Activated gamma-delta T cell (primary cell): ENCODE measurements around the gene TTC28.
"Not testable (repeated sequence)": the region's sequence is repeated elsewhere in the genome, so short reads cannot be mapped to it uniquely, and the experiment has no call there.

Source experiments
- DNase-seq: peaks from one replicate; lab custom pipeline; 2025; lab: John Stamatoyannopoulos, UW

TTC28 gene

DNA sequence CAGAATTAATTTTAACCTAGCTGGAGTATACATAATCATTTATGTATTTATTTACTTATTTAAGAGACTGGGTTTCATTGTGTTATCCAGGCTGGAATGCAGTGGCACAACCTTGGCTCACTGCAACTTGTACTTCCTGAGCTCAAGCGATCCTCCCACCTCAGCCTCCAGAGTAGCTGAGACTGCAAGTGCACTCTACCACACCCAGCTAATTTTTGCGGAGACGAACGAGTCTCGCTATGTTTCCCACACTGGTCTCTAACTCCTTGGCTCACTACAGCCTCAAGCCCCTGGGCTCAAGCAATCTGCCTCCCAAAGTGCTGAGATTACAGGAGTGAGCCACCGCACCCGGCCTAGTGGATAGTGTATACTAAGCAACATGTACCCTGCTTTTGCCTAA is 1.5 kb downstream of the TTC28 start:
- DNase-seq, result not testable (repeated sequence)

- DNase-seq, result no peak
These were observed 5.5 kb downstream of the TTC28 start for GRCh38 chr22:28674121-28674563.

DNA sequence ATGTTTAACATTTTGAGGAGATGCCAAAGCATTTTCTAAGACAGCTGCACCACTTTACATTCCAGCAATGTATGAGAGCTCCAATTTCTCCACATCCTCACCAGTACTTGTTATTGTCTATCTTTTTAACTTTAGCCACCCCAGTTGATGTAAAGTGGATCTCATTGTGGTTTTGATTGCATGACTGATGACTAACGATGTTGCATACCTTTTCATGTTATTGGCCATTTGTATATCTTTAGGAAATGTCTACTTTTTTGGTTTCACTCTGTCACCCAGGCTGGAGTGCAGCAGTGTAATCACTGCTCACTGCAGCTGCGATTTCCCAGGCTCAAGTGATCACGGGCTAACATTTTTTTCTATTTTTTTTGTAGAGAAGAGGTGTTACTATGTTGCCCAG is 8.9 kb downstream of the TTC28 start:
- DNase-seq, result no peak

- no peak for DNase-seq
These were observed 9.5 kb downstream of the TTC28 start for GRCh38 chr22:28670161-28670560.

DNA sequence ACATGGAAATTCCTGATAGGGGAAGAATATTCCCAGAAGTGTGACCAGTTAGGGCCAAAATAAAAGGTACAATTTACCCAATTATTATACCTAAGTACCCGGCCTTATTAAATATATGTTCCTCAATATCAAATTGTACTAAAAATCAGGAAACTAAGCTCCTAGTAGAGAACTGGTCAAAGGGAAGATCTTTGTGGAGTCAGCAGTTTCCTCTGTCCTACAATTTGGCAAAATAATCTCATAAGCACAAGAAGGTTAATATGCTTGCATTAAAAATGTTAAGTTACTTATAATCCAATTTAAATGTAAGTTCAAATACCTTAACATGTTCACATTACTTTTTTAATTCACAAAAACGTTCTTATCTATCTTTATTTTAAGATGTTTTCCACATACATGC is 10.3 kb downstream of the TTC28 start:
- no peak for DNase-seq

DNA sequence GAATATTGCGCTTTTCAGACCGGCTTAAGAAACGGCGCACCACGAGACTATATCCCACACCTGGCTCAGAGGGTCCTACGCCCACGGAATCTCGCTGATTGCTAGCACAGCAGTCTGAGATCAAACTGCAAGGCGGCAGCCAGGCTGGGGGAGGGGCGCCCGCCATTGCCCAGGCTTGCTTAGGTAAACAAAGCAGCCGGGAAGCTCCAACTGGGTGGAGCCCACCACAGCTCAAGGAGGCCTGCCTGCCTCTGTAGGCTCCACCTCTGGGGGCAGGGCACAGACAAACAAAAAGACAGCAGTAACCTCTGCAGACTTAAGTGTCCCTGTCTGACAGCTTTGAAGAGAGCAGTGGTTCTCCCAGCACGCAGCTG is 16.1 kb downstream of the TTC28 start:
- DNase-seq, result not testable (repeated sequence)

GRCh38 chr22:28658448-28658847 is 21.2 kb downstream of the TTC28 start:
- DNase-seq, result no peak

DNA sequence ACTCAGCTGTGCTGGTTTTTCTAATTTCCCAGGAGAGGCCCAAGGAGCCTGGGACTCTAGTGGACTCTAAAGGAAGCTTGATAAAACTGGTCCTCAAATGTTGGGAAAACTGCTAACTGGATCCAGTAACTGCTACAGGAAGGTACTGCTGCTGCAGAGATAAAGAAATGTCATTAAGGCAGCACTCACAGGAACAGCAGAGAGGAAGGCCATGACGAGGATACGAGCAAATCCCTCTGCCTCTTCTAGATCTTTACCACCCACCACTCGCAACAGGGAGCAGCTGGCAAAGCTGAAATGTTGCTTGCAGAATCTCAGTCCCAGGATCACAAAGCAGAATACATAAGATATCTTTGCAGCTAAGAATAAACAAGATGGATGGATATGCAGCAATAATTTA is 23.5 kb downstream of the TTC28 start:
- DNase-seq, result no peak

DNA sequence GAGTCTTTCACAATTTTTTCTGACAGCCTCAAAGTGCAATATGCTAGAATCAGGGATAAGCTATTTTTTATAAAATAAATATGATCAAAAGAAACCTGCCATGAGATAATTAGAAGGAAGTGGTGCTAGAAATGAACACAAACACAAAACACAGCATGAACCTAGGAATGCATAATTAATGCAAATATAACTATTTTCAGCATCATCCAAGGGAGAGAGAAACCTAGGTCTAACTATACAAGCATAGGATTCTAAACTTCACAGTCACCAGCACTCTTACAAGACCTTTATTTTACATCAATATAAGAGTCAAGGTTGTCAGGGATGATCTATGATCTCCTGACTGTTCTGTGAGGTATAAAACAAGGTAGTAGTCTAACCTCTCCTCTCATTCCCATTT is 29.2 kb downstream of the TTC28 start:
- DNase-seq, result no peak

DNA sequence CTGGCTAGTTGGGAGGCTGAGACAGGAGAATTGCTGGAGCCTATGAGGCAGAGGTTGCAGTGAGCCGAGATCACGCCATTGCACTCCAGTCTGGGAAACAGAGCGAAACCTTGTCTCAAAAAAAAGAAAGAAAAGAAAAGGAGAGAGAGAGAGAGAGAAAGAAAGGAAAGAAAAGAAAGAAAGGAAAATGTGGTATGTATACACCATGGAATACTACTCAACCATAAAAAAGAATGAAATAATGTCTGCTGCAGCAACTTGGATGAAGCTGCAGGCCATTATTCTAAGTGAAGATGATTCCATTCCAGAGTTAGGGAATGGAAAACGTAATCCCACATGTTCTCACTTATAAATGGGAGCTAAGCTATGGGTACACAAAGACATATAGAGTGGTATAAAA is 30.8 kb downstream of the TTC28 start:
- no peak for DNase-seq

- no peak for DNase-seq
These were observed 32.4 kb downstream of the TTC28 start for GRCh38 chr22:28647216-28647615.

GRCh38 chr22:28639321-28639720 is 40.3 kb downstream of the TTC28 start:
- no peak for DNase-seq

- no peak for DNase-seq
These were observed 42.4 kb downstream of the TTC28 start for GRCh38 chr22:28637225-28637624.

DNA sequence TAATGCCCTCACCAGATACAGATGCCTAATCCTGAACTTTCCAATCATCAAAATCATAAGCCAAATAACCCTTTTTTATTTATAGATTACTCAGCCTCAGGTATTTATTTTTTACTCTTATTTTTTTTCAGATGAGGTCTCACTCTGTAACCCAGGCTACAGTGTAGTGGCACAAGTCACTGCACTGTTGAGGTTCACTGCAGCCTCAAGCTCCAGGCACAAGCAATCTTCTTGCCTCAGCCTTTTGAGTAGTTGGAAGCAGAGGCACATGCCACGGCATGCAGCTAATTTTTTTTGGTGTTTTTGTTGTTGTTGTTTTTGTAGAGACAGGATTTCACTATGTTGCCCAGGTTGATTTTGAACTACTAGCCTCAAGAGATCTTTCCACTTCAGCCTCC is 49.5 kb downstream of the TTC28 start:
- no peak for DNase-seq

- no peak for DNase-seq
These were observed 50.0 kb downstream of the TTC28 start for GRCh38 chr22:28629420-28630176.

- no peak for DNase-seq
These were observed 50.9 kb downstream of the TTC28 start for GRCh38 chr22:28628766-28629165.

DNA sequence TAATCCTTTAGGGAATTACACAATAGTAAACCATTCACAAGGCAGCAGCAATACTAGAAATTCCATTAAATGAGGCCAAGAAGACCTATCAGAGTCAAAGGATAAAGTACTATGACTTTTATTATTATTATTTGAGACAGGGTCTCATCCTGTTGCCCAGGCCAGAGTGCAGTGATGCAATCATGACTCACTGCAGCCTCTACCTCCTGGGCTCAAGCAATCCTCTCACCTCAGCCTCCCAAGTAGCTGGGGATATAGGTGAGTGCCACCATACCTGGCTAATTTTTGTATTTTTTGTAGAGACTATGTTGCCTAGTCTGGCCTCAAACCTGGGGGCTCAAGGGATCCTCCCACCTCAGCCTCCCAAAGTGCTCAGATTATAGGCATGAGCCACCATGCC is 51.8 kb downstream of the TTC28 start:
- no peak for DNase-seq

- no peak for DNase-seq
These were observed 59.3 kb downstream of the TTC28 start for GRCh38 chr22:28620244-28620922.

GRCh38 chr22:28619236-28619635 is 60.4 kb downstream of the TTC28 start:
- DNase-seq, result no peak

- not testable (repeated sequence) for DNase-seq
These were observed 64.2 kb downstream of the TTC28 start for GRCh38 chr22:28615423-28615822.

- no peak for DNase-seq
These were observed 69.7 kb downstream of the TTC28 start for GRCh38 chr22:28609921-28610320.

- no peak for DNase-seq
These were observed 71.1 kb downstream of the TTC28 start for GRCh38 chr22:28608546-28608945.

DNA sequence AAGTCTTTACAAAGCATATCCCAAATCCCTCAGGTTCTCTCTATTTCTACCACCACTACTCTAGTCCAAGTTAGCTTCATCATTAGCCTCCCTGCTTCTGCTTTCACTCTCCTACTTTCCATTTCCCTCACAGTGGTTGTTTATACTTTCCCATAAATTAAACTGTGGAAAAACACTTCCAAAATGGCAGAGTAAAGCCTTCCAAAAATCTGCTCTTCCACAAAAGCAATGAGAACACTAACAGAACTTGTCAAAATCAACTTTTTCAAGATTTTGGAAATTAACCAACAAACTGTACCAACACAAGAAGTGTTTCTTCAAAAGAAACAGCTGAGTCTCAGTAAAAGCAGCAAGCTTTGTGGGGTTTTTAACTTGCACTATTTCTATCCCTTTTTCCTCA is 71.8 kb downstream of the TTC28 start:
- DNase-seq, result no peak
